Stimulated activated CD4-positive, alpha-beta T cell treated with anti-CD3 and anti-CD28 coated beads, TNF-alpha, amount 100 ng/mL, for 1 hour (primary cell): Measurements from ENCODE around the gene AMIGO3.

Source experiments
- DNase-seq, 3 donors: peaks; one replicate each; pipeline ENCODE4 v3.0.0-alpha.2; 2020; ENCODE audit warnings: low read depth in 3 of 3, low spot score in 1 of 3

AMIGO3 gene

GRCh38 chr3:49725906-49726681 is 6.6 kb upstream of the AMIGO3 start:
- DNase-seq: no peak

- DNase-seq: no peak
Measured at GRCh38 chr3:49724586-49724985, 5.1 kb upstream of the AMIGO3 start.

GRCh38 chr3:49723628-49724551 is 4.4 kb upstream of the AMIGO3 start, which contains the start of gene GMPPB:
Gene GMPPB, minus strand, starts transcription at chr3:49723951. Its CDS starts 225 bp downstream, at chr3:49723726.
- DNase-seq: peak; percentile 74 to 85 (median 76)

- DNase-seq: peak in 2 of 3 donors; percentile 29 to 37
Measured at GRCh38 chr3:49723296-49723627, 3.8 kb upstream of the AMIGO3 start.

GRCh38 chr3:49722896-49723295 is 3.4 kb upstream of the AMIGO3 start:
- DNase-seq: no peak

- DNase-seq: no peak
Measured at GRCh38 chr3:49721896-49722781, 2.7 kb upstream of the AMIGO3 start.

GRCh38 chr3:49721596-49721895 is 2.1 kb upstream of the AMIGO3 start:
- DNase-seq: no peak

- no peak for DNase-seq
Measured at GRCh38 chr3:49720855-49721595, 1.5 kb upstream of the AMIGO3 start.

GRCh38 chr3:49718858-49719213 is 648 bp downstream of the AMIGO3 start:
- DNase-seq: no peak

GRCh38 chr3:49717959-49718857 is 1.3 kb downstream of the AMIGO3 start:
- no peak for DNase-seq

- no peak for DNase-seq
Measured at GRCh38 chr3:49717211-49717958, 2.1 kb downstream of the AMIGO3 start.

GRCh38 chr3:49716691-49717210 is 2.7 kb downstream of the AMIGO3 start:
- no peak for DNase-seq

GRCh38 chr3:49716169-49716568 is 3.3 kb downstream of the AMIGO3 start:
- DNase-seq: no peak

GRCh38 chr3:49715611-49716121 is 3.8 kb downstream of the AMIGO3 start:
- no peak for DNase-seq

- DNase-seq: no peak
Measured at GRCh38 chr3:49714728-49715550, 4.5 kb downstream of the AMIGO3 start.

GRCh38 chr3:49713336-49714105 is 6.0 kb downstream of the AMIGO3 start:
- DNase-seq: no peak
